ENCODE measurements around the gene RNF8. TPM values are rescaled to one million over a fixed set of nuclear protein-coding genes. Genes with fewer than 3 reads are reported as not detected.
A peak's percentile ranks its signal among the peaks of the same experiment; 100 is the strongest.

The RNF8 gene
- total and polyA plus RNA-seq, 10 donors = 8.0 to 15.6 (median 13.1) TPM

DNA sequence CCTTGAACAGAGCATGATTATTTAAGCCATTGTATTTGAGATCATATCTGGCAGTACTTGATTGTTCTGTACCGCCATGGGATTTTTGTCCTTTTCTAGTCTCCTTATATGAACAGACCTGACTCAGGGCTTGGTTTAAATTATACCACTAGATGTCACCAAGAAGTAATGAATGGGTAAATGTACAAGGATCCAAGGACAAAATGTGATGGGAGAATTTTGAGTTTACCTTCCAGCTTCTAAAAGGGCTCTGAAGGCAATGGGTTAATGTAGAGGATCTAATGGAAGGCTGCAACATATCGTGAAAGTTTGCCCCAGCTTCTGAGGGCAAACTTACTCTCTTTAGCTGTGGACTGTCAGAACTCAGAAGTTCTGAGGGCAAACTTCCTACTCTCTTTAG is 12.0 kb downstream of the RNF8 start:
- intact Hi-C loops (cut with DNase I; ENCODE audit: low total_unique reads) = no loop called here
- Histone ChIP-seq H3K36me3 (peaks cover 0 to 91% (median 31%) of the 10 kb centered on the region in 6 donors), H3K4me3 (no peak overlapping the region), H3K4me1 (peaks cover 0 to 20% (median 7%) of the 10 kb centered on the region in 6 donors), H3K27ac (no peak overlapping the region), H3K9me3 (no peaks in the 10 kb centered on the region), H3K27me3 (replicated peaks in 1 of 7) (no peaks in the 10 kb centered on the region)
- TF ChIP-seq POLR2A (IDR thresholded peaks at IDR 0.05) = no peak
- no peak for TF ChIP-seq POLR2AphosphoS5 (IDR thresholded peaks at IDR 0.05)
- no peak for TF ChIP-seq CTCF (IDR thresholded peaks at IDR 0.05 in 8 of 11, conservative IDR thresholded peaks at IDR 0.05 in 3 of 11)
- DNase-seq = no peak
- 47 to 67% (median 59%) methylated on average over 2 of the region's 2 CpGs for WGBS, 5 donors

DNA sequence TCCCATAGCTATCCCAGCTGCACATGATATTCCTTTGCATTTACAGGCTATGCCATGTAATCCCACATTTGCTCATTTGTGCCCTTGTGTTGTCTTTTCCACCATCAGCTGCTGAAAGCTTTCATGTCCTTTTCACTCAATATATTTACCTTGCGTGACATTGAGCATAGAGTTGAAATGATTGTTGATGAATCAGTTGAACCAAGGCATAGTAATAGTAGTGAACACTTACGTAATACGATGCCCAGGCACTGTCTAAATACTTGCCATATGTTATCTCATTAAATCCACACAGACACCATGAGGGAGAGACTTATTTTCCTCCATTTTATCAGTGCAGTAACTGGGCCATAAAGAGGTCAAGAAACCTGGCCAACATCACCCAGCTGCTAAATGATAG is 13.1 kb downstream of the RNF8 start:
- H3K4me1 ChIP-seq = peaks cover 0 to 20% (median 7%) of the 10 kb centered on the region in 6 donors
- H3K27ac ChIP-seq = no peak overlapping the region
- TF ChIP-seq CTCF (IDR thresholded peaks at IDR 0.05 in 8 of 11, conservative IDR thresholded peaks at IDR 0.05 in 3 of 11) = no peak
- TF ChIP-seq POLR2A (IDR thresholded peaks at IDR 0.05) = no peak
- no peak for TF ChIP-seq POLR2AphosphoS5 (IDR thresholded peaks at IDR 0.05)
- peaks cover 0 to 91% (median 31%) of the 10 kb centered on the region in 6 donors for H3K36me3 ChIP-seq
- 78 to 99% (median 96%) methylated on average over 3 of the region's 3 CpGs for WGBS, 5 donors
- H3K27me3 ChIP-seq (replicated peaks in 1 of 7) = no peaks in the 10 kb centered on the region
- no peak overlapping the region for H3K4me3 ChIP-seq
- DNase-seq = no peak
- intact Hi-C loops (cut with DNase I; ENCODE audit: low total_unique reads) = no loop called here
- no peaks in the 10 kb centered on the region for H3K9me3 ChIP-seq

DNA sequence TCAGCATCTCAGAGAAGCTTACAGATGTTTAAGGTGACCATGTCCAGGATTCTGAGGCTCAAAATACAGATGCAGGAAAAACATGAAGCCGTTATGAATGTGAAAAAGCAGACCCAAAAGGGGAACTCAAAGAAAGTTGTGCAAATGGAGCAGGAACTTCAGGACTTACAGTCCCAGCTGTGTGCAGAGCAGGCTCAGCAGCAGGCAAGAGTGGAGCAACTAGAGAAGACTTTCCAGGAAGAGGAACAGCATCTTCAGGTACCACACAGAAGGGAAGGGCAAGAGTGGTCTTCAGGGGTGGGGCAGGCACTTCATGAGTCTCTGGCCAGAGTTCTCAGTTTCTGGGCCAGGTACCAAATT is 15.2 kb downstream of the RNF8 start:
- peaks cover 0 to 20% (median 7%) of the 10 kb centered on the region in 6 donors for H3K4me1 ChIP-seq
- intact Hi-C loops (cut with DNase I; ENCODE audit: low total_unique reads) = no loop called here

More for the DNA sequence above, 15.2 kb downstream of the RNF8 start:
- Histone ChIP-seq H3K9me3 (no peaks in the 10 kb centered on the region), H3K27ac (peak overlapping the region in 1 of 8 donors; percentile 7), H3K4me3 (no peak overlapping the region), H3K36me3 (peaks cover 0 to 89% (median 27%) of the 10 kb centered on the region in 6 donors), H3K27me3 (replicated peaks in 1 of 7) (no peaks in the 10 kb centered on the region)
- no peak for TF ChIP-seq POLR2AphosphoS5 (IDR thresholded peaks at IDR 0.05)
- TF ChIP-seq POLR2A (IDR thresholded peaks at IDR 0.05) = no peak
- TF ChIP-seq CTCF (IDR thresholded peaks at IDR 0.05 in 8 of 11, conservative IDR thresholded peaks at IDR 0.05 in 3 of 11) = no peak
- WGBS, 5 donors = 41 to 72% (median 50%) methylated on average over 1 of the region's 1 CpG
- DNase-seq = no peak
